ENCODE measurements around the gene FBXW4. TPM values are rescaled to one million over a fixed set of nuclear protein-coding genes. Genes with fewer than 3 reads are reported as not detected.

Gene FBXW4
- polyA plus RNA-seq, 2 of the 4 experiments (the other 2 are of a cell fraction): 24.0 to 41.1 TPM

- FAIRE-seq: no peak
- TF ChIP-seq SREBF2 (IDR thresholded peaks at IDR 0.05) (no peak), ATOH8 (CRISPR knock-in tag; IDR thresholded peaks at IDR 0.05; ENCODE audit: low read depth) (no peak), NR3C1 (IDR thresholded peaks at IDR 0.05) (no peak), NFE2L2 (conservative IDR thresholded peaks at IDR 0.05; ENCODE audit: low read length) (no peak), FOSL2 (IDR thresholded peaks at IDR 0.05) (no peak), FOSL2 (CRISPR knock-in tag; IDR thresholded peaks at IDR 0.05) (no peak), JUN (IDR thresholded peaks at IDR 0.05) (no peak), KDM5A (IDR thresholded peaks at IDR 0.05) (no peak), CEBPB (IDR thresholded peaks at IDR 0.05) (no peak), RFX5 (IDR thresholded peaks at IDR 0.05) (no peak), ELK1 (IDR thresholded peaks at IDR 0.05; ENCODE audit: low read depth, low read length) (no peak), TP53 (CRISPR knock-in tag; IDR thresholded peaks at IDR 0.05) (no peak)
- TF ChIP-seq, protein P1, sequence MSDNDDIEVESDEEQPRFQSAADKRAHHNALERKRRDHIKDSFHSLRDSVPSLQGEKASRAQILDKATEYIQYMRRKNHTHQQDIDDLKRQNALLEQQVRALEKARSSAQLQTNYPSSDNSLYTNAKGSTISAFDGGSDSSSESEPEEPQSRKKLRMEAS (IDR thresholded peaks at IDR 0.05): no peak
- TF ChIP-seq, protein P2, sequence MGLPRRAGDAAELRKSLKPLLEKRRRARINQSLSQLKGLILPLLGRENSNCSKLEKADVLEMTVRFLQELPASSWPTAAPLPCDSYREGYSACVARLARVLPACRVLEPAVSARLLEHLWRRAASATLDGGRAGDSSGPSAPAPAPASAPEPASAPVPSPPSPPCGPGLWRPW (IDR thresholded peaks at IDR 0.05): no peak
- no peak for ATAC-seq
- no peak for DNase-seq (ENCODE audit: low read depth in 1 of 2, low spot score in 1 of 2)
- H3K4me3 ChIP-seq: no peak overlapping the region
- no peak overlapping the region for H3K4me2 ChIP-seq
- no peaks in the 10 kb centered on the region for H3K4me1 ChIP-seq
- 82% methylated on average over 3 of the region's 3 CpGs for WGBS (ENCODE audit: missing lambda C conversion rate)
- CTCF ChIA-PET: interaction anchor here (0.6 to 1.2 kb wide), 3 partner anchors 13 to 71 kb away, joined by 3 to 8 read pairs (median 3); no protein-coding TSS in a partner anchor
- H3K27ac ChIP-seq: no peak overlapping the region
- H3K9me3 ChIP-seq: no peaks in the 10 kb centered on the region
- POLR2A ChIA-PET: no interaction called here
Observed at GRCh38 chr10:101644002-101644401, 51.0 kb downstream of the FBXW4 start.

- 92% methylated on average over 3 of the region's 3 CpGs for WGBS (ENCODE audit: missing lambda C conversion rate)
- TF ChIP-seq SMC3 (IDR thresholded peaks at IDR 0.05): no peak
- TF ChIP-seq TFCP2L1 (CRISPR knock-in tag; IDR thresholded peaks at IDR 0.05): no peak
- TF ChIP-seq CHD4 (IDR thresholded peaks at IDR 0.05; ENCODE audit: borderline replicate concordance): no peak
- no peak for TF ChIP-seq RAD21 (conservative IDR thresholded peaks at IDR 0.05 in 1 of 2, IDR thresholded peaks at IDR 0.05 in 1 of 2)
- no peak for TF ChIP-seq NPAS2 (CRISPR knock-in tag; IDR thresholded peaks at IDR 0.05; ENCODE audit: borderline replicate concordance)
- no peak for TF ChIP-seq BHLHE40 (IDR thresholded peaks at IDR 0.05; ENCODE audit: low read depth, low read length)
- TF ChIP-seq ATOH8 (CRISPR knock-in tag; IDR thresholded peaks at IDR 0.05; ENCODE audit: low read depth): no peak
- TF ChIP-seq REST (IDR thresholded peaks at IDR 0.05): no peak
- TF ChIP-seq KDM5A (IDR thresholded peaks at IDR 0.05): no peak
- no peak for TF ChIP-seq SREBF2 (IDR thresholded peaks at IDR 0.05)
- TF ChIP-seq KDM1A (IDR thresholded peaks at IDR 0.05; ENCODE audit: low read depth): no peak
- TF ChIP-seq ZC3H11A (IDR thresholded peaks at IDR 0.05): no peak
- no peak for TF ChIP-seq NR3C1 (IDR thresholded peaks at IDR 0.05)
- TF ChIP-seq RNF2 (IDR thresholded peaks at IDR 0.05; ENCODE audit: borderline replicate concordance, low read depth): no peak
- TF ChIP-seq PBX3 (IDR thresholded peaks at IDR 0.05): no peak
- TF ChIP-seq ESRRA (IDR thresholded peaks at IDR 0.05; ENCODE audit: borderline replicate concordance, low read length): no peak
- TF ChIP-seq HOXB5 (CRISPR knock-in tag; IDR thresholded peaks at IDR 0.05): no peak
- no peaks in the 10 kb centered on the region for H3K9me3 ChIP-seq
- ChIA-PET CTCF (interaction anchor here (1.2 kb wide), 1 partner anchor 29 kb away, joined by 3 read pairs; no protein-coding TSS in a partner anchor), POLR2A (no interaction called here)
- no peak overlapping the region for H3K4me2 ChIP-seq
- H3K27ac ChIP-seq: no peak overlapping the region
- FAIRE-seq: no peak
- no peak for DNase-seq (ENCODE audit: low read depth in 1 of 2, low spot score in 1 of 2)
- no peaks in the 10 kb centered on the region for H3K4me1 ChIP-seq
- ATAC-seq: no peak
- no peak overlapping the region for H3K4me3 ChIP-seq
Observed at GRCh38 chr10:101643546-101643945, 51.4 kb downstream of the FBXW4 start.
